HG03103 (cell line): ENCODE results near the gene OXLD1.

ENCODE experiments used
- ATAC-seq: cut with Tn5 transposase; IDR thresholded peaks from one replicate; pipeline ENCODE4 v1.9.1; 2021; ENCODE audit warnings: low read depth; ENCODE audit not compliant: unreplicated experiment

The OXLD1 gene

DNA sequence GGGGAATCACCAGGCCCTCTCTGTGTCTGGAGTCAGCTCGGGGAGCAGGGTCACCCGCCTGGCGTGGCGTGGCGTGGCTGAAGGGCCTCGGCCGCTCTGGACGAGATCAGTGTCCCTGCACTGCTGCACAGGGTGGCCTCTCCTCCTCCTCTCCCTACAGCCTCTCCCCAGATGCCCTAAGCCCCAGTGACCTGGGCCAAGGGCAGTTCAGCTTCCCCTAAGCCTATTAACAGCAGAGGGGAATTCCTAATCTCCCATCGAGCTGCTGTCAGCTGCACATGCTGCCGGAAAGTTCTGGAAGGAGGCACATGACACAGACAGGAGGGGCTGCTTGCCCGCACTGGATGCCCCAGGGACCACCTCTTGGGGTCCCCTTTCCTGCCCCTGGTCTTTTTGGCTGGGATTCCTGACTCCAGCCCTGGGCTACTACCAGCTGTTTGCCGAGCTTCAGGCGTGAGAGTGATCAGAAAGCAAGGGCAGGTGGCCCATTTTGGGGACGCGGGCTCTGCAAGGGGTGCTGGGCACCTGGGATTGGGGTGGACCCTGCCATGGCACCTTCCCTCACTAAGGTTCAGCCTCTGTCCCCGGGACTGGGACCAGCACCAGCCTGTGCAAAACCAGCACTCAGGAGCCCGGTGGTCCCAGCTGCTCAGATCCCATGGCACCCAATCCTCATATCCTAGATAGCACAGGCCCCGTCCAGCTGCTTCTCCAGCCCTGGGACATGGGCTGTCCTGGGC lies 10.9 kb downstream of the OXLD1 start:
- no peak for ATAC-seq

DNA sequence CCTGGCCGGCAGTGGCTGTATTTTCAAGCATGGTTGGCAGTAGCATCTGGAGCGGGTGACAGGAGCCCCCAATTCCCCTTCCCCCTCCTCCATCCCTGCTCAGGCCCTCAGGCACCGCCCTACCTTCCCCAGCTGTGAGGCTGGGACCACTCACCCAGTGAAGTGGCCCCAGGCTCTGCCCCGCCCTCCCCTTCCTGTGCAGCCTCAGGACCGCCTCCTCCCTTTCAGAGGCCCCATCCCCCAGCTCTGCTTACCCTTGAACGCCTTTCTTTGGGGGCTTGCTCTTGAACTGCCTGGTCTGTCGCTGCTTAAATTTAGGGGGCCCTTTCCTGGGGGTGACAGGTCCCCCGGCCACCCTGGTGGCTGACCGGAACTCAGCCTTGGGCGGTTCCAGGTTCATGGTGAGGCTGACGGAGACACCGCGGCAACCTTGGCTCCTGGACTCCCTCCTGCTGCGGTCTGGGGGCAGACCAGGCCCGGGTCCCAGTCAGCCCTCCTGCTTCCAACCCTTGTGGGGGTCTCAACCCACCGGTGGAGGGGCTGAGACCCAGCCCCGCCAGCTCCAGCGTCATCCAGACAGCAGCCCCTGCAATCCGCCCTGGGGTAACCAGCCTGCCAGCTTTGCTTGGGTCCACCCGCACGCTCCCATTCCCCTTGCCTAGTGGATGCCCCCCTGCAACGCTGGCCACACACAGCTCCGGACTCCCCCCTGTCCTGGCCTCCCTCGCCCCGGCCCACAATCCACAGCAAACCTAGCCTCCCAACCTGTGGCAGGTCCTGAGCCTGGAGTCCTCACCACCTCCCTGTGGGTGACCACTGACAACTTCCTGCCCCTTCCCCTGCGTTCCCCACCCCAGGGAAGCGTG lies 13.3 kb downstream of the OXLD1 start:
- ATAC-seq: no peak

DNA sequence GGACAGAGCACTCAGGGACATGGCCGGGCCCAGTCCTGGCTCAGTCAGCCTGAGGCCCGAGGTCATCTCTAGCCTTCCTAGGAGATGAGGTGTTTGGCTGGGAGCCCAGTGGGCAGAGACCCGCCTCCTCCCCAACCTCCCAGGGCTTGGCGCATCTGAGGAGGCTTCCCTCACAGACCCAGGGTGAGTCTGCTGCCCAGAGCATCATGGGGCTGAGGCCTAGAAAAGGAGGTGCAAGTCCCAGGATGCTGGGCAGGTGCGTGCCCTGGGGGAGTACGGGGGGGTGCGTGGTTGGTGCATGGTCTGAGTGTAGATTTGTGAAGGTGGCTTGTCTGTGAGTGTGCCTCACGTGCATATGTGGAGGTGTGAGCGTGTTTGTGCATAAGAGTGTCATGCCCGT lies 14.7 kb downstream of the OXLD1 start:
- no peak for ATAC-seq

DNA sequence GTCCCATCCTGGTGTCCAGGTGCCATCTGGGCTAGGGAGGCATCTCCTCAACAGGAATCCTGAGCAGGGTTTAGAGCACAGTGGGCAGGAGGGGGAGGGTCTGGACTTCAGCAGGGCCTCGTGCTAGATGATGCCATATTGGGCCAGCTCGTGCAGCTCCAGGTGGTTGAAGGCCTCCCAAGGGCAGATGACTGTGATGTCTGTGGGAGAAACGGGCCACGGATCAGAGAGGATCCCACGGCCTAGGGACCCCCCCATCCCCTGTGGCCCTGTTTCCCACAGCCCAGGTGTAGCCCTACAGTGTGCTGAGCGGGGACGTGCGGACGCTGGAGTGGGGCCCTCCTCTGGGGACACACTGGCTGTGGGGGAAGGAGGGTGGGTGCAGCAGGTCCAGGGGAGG lies 15.5 kb downstream of the OXLD1 start:
- ATAC-seq: no peak

DNA sequence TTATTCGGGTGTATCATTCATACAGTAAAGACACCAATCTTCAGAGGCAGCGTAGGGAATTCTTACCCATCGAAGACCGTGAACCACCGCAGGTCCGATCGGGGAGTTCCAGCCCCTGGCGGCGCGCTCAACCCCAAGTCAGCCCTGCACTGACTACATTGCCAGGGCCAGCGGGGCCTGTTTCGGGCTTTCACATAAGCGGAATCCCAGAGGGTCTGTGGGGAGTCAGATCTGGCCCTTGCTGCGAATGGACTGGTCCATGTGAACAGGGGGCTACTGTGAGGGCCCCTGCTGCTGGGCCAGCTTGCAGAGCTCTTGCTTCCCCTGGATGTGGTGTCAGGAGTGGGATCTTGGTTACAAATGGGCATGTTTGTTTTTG lies 17.7 kb downstream of the OXLD1 start:
- ATAC-seq: no peak

- ATAC-seq: no peak
Measured at GRCh38 chr17:81648013-81648706, 18.2 kb downstream of the OXLD1 start.

DNA sequence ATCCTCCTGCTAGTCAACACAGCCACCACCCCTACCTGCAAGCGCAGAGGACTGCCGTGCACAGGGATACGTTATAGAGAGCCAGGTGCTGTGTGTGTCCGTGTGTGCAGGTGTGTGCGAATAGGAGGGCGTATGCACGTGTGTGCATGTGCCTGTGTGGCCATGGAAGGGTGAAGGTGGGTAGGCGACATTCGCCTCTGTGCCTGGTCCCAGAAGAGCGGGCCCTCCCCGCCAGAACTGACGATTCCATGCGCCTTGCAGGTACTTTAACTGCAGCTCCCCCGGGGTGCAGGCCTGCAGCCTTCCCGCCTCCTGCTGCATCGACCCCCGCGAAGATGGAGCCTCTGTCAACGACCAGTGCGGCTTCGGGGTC lies 18.8 kb downstream of the OXLD1 start:
- ATAC-seq: no peak

DNA sequence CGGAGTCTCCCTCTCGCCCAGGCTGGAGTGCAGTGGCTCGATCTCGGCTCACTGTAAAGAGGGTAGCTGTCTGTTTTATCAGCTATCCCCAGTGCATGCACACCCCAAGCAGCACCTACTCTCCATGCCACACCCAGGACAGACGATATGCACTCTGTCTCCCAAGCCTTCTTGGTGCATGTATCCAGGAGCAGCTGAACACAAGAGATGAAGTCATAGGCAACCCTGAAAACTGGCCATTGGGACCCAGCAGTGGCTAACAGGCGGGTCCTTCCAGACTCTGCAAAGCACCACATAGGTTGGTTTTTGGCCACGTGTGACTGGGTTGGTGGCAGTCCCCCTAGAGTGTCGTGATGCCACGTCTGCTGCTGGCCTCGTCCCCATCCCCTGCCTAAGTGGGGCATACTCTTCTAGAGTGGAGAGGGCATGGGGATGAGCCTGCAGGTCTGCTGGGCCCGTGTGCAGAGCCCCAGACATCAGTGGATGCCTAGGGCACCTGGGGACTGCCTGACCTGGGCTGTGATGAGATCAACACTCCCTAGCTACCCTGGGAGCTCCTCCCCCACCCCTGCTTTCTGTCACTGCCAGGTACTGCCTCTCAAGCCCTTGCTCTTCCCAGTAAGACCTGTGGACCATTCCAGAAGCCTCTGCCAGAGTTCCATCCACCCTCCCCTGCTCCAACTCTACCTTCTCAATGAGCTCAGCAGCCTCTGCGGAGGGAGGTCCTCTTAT lies 19.4 kb downstream of the OXLD1 start:
- no peak for ATAC-seq

DNA sequence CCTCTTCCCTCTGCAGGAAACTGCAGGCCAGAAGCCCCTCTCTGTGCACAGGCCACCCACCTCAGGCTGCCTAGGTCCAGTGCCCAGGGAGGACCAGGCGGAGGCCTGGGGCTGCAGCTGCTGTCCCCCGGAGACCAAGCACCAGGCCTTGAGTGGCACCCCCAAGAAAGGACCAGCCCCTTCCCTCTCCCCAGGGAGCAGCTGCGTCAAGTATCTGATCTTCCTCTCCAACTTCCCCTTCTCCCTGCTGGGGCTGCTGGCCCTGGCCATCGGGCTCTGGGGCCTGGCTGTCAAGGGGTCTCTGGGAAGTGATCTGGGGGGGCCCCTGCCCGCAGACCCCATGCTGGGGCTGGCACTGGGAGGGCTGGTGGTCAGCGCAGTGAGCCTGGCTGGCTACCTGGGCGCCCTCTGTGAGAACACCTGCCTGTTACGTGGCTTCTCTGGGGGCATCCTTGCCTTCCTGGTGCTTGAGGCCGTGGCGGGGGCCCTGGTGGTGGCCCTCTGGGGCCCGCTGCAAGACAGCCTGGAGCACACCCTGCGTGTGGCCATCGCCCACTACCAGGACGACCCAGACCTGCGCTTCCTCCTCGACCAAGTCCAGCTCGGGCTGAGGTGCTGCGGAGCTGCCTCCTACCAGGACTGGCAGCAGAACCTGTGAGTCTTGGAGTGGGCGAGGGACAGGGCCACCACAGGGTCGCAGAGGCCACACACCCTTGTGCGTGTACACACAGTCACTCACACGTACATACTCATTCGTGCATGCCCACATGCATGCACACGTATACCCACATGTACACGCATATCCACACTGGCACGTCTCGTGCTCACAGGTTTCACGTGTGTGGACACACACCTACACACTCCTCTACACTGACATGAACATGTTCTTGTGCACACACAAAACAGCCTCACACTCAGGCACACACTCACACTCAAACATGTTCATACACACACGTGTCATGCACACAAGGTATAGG lies 21.1 kb downstream of the OXLD1 start:
- ATAC-seq: no peak

- ATAC-seq: no peak
Measured at GRCh38 chr17:81644496-81644895, 21.9 kb downstream of the OXLD1 start.

DNA sequence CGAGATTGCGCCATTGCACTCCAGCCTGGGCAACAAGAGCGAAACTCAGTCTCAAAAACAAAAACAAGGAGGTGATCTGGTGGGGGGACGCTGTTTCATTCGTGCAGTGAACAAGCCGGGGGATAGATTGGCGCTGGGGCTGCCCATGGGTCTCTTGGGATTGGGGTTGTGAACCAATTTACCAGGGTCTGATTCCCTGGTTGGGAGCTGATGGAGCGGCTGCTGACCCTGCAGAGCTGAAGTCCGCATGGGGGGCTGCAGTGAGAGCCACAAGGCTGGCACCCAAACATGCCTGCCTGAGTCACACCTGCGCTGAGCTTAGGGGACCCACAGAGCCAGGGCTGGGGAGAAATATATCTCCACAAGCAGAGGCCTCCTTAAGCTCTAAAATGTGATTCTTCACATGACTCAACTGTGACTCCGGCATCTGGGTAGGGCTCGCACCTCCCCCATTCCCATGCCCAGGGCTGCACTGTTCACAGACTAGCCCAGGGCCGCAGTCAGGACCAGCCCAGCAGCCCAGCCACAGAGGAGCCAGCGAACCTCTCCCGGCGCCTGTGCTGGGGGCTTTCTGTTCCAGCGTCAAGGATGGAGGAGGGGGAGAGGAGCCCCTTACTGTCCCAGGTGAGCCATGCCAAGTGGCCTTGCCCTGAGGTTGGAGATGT lies 24.4 kb downstream of the OXLD1 start:
- no peak for ATAC-seq

DNA sequence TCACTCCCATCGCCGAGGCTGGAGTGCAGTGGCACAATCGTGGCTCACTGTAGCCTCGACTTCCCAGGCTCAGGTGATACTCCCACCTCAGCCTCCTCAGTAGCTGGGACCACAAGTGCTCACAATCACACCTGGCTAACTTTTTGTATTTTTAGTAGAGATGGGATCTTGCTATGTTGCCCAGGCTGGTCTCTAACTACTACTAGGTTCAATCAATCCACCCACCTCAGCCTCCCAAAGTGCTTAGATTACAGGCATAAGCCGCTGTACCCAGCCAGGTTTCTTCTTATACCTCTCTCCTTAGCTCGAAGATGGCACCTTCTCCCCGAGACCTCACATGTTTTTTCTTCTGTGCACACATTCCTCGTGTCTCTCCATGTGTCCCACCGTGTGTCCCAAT lies 26.4 kb downstream of the OXLD1 start:
- no peak for ATAC-seq

GRCh38 chr17:81638683-81639082 lies 27.7 kb downstream of the OXLD1 start:
- ATAC-seq: no peak

GRCh38 chr17:81636505-81637288 lies 29.7 kb downstream of the OXLD1 start, which contains the start of the genes NPLOC4 and TSPAN10:
TSS of gene NPLOC4 (minus strand) at chr17:81637112. CDS start at chr17:81636930, 182 bp downstream.
TSS of gene TSPAN10 (plus strand) at chr17:81637196. CDS start at chr17:81642413, 5,217 bp downstream.
- ATAC-seq: peak; percentile 88

GRCh38 chr17:81635973-81636504 lies 30.4 kb downstream of the OXLD1 start:
- ATAC-seq: no peak

- no peak for ATAC-seq
Measured at GRCh38 chr17:81635431-81635830, 31.0 kb downstream of the OXLD1 start.

GRCh38 chr17:81631482-81631881 lies 34.9 kb downstream of the OXLD1 start:
- ATAC-seq: no peak

DNA sequence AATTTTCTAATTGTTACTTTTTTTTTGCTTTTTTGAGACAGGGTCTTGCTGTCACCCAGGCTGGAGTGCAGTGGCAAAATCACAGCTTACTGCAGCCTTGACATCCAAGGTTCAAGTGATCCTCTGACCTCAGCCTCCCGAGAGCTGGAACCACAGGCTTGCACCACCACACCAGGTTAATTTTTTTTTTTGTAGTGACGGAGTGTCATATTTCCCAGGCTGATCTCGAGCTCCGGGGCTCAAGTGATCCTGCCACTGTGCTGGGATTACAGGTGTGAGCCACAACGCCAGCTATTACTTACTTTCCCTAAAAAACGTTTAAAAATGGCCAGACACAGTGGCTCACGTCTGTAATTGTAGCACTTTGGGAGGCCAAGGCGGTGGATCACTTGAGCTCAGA lies 36.1 kb downstream of the OXLD1 start:
- no peak for ATAC-seq
